MV-4-11 (cell line): ENCODE measurements around the gene CDC42EP4.
A peak's percentile ranks its signal among the peaks of the same experiment; 100 is the strongest.

Experiments used
- DNase-seq: peaks from one replicate; lab custom pipeline; 2025; lab: John Stamatoyannopoulos, UW

The CDC42EP4 gene

DNA sequence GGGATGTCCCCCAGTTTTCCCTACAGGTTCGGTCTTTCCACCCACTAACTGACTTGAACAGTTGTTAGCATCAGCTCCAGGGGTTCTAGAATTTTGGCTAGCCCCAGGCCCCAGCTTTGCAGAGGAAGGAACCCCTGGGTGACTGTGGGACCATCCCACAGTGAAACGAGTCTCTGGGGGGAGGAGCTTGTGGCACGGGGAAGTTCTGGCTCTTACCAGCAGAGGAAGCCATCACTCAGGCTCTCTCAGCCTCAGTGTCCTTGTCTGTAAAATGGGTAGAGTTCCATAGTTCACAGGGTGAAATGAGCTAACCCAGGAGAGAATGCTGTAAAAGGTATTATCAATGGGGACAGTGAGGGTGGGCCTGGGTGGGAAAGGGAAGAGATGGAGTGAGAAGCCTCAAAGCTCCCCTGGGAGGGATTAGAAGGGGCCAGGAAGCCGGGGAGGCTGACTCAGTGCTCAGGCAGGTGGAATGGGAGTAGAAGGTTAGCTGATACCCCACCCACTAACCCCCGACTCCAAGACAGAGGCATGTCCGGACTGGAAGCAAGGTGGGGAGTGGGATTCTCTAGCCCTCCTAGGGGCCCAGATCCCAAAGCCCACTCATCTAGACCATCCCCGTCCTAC, 30.9 kb upstream of the CDC42EP4 start:
- no peak for DNase-seq

DNA sequence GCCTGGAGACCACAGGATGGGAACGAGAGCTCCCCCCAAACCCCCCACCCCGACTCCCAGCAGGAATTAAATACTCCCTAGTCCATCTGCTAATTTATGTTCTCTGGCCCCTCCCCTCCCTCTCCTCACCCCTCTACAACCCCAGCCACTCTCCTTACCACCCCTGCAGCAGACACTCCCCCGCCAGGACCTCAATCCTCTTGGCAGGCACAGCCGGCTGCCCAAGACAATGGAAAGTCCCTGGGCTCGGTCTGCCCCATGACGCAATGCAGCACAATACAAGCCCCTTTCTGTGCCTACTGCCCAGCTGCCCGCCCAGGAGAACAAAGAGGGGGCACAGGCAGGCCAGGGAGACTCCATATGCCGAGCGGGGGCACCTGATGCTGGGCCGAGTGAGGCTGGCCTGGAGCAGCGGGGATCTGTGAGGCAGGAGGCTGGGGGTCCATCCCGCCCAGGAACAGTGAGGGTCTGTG, 30.3 kb upstream of the CDC42EP4 start:
- peak; percentile 12 for DNase-seq

DNA sequence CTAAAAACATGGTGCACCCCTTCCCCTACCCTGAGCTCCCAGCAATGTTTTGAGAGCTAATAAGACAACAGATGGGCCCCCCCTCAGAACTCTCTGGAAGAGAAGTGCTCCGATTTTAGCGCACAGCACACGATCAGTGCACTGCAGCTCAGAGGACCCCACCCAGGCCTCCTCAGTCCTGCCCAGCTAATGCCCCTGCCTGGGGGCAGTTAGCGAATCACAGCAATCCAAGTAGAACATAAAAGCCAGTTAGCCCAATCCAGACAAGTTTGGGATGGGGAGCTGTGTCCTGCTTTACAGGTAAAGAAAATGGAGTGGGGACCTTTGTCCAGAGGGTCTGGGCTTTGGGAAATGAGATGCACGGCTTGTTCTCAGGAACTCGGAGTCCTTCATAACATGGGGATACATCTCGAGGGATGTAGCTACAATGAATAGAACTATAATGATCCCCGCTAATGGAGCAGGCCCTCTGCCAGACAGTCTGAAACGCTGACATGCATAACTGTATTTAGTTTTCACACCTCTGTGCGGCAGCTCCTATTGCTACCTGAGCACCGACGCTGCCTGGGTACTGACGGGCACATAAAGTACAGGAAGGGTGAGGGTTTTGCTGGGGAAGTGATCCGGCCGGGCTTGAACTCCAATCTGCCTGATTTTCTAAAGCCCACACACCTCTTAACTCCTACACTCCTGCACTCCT, 29.7 kb upstream of the CDC42EP4 start:
- DNase-seq, result no peak

DNA sequence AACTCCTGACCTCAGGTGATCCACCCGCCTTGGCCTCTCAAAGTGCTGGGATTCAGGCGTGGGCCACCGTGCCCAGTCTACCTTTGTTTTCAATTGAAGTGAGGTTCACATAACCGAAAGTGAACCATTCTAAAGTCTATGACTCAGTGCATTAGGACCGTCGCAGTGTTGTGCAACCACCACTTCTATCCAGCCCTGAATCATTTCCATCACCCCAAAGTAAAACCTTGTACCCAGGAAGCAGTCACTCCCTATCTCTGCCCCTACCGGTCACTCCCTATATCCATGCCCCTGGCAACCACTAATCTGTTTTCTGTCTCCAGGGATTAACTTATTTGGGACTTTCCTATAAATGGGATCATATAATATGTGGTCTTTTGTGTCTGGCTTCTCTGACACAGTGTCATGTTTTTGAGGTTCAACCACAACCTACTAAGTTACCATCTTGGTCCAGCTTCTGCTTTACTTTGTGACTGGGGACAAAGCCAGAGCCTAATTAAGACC, 28.3 kb upstream of the CDC42EP4 start:
- DNase-seq, result peak; percentile 91

DNA sequence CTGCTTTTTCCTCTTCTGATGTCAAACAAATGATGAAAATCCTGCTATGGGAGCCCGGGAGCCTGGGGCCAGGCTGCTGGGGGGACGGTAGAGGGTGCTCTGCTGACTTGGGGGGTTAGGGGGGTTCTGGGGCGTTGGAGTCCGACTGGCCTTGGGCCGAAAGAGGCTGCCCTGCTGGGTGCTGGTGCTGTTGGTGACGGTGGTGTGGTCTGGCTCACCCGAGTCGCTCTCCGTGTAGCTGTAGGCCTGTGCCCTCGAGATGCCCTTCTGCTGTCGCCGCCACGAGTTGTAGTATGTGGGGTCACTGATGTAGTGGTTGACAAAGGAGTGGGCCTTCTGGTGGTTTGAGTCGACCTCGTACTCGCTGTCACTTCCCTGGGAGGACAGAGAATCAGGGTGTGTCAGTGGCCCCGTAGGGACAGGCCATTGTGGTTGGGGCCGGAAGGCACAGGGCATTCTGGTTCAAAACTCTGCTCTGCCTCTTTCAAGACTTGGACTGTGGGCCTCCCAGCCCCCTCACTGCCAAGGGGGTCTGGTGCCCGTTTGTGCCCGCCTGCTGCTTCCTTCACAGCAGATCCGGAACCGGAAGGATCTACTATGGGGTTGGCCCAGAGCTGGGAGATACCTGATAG, 26.9 kb upstream of the CDC42EP4 start:
- no peak for DNase-seq

DNA sequence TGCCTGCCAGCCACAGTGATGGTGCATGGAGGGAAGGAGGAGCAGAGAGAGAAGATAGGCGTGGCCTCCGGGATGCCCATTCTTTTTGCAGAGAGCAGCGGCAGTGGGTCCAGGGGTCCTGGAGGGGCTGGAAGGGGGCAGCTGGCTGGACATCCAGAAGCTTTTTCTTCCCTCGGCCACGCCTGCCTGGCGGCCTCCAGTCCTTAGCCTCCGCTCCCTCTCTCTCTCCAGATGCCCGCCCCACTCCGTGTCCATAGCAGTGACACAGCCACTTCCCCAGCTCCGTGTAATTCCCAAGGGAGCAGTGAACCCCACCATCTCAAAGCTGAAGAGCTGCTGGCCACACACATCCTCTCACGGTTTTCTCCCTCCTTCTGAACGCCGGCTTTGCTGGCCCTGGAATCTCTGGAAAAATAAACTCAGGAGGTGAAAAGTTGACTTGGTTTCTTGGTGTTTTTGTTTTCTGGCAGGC, 26.3 kb upstream of the CDC42EP4 start:
- DNase-seq, result no peak

DNA sequence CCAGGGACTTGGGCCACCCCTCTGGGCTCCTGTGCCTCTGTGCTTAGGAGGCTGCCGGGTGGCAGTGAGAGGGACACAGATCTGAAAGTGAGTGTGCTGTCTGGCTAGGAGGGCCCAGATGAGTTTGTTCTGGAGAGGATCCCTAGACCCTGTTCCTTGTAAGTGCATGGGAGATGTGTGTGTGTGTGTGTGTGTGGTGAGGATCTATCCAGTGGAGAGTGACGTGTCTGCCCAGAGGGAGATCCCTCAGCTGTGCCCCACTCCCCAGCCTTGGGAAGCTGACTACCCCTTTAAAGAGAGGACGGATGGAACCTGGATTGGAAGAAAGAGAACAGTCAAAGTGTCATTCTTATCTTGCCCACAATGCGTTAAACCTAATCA, 25.5 kb upstream of the CDC42EP4 start:
- no peak for DNase-seq

DNA sequence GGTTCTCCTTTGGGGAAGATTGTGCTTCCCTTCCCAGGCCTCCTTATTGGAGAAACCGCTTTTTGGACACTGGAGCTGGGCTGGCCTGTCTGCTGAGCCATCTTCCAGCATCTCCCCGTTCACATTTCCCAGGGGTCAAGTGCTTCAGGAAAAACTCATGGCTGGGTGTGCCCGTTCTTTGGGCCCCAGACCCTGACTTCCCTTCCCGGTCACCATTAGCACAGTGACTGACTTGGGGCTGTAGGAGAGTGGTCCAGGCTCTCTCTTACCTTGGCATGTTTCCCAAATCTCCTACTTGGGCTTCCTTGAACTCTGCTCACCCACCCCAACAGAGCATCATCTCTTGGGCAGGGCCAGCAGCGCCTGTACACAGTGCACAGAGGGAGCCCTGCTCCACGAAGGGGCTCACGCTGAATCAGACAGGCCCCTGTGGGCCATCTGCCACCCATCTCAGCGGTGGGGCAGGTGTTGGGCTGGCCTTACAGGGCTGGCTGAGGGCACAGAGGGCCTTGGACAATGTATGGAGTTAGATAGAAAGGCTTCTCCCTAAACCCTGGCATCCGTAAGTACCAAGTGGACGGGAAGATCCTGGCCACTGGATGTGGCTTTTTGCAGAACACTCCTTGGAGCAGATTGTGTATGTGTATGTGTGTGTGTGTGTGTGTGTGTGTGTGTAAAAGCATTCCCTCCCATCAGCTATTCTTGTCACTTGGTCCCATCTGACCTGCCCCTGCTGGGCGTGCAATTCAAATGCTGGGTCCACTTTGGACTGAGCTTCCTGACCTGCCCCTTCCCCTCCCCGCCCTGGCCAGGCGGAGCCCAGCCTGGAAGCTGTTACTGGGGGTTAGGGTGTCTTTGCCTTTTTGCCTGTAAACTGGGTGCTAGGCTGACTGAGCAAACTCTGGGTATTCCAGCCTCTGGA, 24.9 kb upstream of the CDC42EP4 start:
- no peak for DNase-seq

DNA sequence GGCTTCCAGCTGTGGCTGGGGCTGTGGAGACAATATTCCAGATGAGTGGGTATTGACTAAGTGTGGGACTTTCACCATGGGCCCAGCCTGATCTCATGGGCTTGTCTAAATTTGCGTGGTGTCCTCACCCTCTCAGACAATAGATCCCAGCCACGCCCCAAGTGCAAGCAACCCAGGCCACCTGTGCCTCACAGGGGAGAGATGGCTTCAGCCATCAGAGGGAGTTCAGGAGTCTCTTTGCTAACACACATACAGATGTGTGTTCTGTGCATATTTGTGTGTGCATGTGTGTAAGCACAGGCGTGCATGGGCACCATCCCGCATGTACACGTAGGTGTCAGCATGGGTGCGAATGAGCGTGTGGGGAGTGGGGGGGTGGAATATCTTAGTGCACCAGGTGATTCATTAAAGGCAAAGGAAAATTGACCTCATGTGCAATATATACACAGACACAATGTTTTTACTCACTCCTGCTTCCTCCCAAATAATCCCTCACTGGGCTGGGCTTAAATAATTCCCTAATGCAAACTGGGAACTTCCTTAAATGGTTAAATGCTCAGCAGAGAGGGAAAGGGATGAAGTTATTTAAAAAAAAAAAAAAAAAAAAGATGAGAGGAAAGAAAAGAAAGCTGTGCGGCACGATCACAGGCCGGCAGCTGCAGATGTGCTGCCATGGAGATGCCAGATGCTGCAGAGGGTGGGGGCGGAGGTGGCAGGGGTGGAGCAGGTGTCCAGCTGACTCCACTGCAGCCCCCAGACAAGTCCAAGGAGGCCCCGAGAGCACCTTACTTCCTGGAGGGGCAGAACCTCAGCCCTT, 24.0 kb upstream of the CDC42EP4 start:
- no peak for DNase-seq

DNA sequence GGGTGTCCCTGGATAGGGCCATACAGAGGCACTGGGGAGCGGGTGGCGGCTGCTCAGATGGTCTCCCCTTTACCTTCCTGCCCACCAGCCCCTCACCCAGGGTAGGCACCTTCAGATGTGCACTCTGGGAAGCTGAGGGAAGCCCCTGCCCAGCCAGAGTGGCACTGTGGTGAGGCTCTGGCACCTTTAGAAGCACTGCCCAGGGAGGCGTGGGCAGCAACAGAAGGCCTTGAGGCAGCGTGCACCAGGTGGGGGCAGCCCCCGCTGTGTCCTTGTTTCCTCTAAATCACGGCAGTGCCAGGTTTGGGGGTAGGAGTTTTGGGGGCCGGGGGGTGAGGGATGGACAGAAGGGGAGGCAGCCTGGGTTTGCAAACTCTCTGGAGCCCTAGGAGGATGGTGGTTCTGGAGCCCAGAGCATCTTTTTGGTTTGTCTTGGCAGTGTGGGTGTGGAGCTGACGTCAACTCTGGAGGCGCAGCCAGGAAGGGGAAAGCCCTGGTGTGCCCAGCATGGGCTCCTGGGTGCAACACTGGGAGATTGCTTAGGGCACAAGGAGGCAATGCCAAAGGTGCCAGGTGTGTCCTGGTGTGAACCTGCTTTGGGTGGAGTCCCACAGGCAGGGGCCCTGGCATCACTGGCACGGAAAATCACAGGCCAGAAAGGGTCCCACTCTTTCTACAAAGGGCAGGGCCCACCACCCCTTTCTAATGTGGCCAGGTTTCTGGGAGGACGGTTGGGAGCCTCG, 23.1 kb upstream of the CDC42EP4 start:
- no peak for DNase-seq

DNA sequence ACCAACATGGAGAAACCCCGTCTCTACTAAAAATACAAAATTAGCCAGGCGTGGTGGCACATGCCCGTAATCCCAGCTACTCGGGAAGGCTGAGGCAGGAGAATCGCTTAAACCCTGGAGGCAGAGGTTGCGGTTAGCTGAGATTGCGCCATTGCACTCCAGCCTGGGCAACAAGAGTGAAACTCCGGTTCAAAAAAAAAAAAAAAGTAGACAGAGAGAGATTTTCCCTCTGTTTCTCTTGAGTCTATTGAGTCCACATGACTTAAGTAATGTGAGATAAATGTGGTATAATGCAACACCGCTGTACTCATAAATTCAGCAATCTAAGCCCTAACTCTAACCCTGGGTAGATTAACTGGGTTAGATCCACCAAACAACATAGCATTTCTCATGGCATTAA, 21.6 kb upstream of the CDC42EP4 start:
- peak; percentile 84 for DNase-seq

DNA sequence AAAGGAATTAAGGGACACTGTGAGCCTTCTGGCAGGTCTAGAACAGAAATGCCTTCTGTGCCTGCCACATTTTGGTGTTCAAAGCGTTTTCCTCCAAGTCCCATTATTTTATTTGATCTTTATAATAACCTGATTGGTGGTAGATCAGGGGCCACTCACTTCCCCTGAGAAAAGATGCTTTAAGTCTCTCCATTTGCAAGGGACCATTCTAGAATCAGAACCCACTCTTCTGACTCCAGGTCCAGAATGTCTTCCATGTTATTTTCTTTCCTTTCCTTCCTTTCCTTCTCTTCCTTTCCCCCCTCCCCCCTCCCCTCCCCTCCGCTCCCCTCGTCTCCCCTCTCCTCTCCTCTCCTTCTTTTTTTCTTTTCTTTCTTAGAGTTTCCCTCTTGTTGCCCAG, 19.3 kb upstream of the CDC42EP4 start:
- DNase-seq, result no peak

DNA sequence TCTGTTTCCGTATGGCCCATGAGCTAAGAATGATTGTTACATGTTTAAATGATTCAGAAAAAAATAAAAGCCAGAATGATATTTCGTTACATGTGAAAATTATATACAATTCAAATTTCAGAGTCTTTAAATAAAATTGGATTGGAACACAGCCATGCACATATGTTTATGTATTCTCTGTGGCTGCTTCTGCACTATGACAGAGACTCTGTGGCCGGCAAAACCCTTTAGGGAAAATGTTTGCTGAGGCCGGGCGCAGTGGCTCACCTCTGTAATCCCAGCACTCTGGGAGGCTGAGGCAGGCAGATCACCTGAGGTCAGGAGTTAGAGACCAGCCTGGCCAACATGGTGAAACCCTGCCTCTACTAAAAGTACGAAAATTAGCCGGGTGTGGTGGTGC, 15.9 kb upstream of the CDC42EP4 start:
- no peak for DNase-seq

DNA sequence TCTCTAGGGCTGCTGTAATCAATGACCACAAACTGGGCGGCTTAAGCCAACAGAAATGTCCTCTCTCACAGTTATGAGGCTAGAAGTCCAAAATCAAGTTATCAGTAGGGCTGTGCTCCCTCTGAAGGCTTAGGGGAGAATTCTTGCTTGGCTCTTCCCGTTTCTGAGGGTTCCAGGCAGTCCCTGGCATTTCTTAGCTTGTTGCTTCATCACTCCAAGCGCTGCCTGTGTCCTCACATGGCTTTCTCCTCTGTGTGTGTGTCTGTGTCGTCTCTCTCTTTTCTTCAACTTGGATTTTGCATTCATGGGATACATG, 13.7 kb upstream of the CDC42EP4 start:
- DNase-seq, result peak; percentile 43

DNA sequence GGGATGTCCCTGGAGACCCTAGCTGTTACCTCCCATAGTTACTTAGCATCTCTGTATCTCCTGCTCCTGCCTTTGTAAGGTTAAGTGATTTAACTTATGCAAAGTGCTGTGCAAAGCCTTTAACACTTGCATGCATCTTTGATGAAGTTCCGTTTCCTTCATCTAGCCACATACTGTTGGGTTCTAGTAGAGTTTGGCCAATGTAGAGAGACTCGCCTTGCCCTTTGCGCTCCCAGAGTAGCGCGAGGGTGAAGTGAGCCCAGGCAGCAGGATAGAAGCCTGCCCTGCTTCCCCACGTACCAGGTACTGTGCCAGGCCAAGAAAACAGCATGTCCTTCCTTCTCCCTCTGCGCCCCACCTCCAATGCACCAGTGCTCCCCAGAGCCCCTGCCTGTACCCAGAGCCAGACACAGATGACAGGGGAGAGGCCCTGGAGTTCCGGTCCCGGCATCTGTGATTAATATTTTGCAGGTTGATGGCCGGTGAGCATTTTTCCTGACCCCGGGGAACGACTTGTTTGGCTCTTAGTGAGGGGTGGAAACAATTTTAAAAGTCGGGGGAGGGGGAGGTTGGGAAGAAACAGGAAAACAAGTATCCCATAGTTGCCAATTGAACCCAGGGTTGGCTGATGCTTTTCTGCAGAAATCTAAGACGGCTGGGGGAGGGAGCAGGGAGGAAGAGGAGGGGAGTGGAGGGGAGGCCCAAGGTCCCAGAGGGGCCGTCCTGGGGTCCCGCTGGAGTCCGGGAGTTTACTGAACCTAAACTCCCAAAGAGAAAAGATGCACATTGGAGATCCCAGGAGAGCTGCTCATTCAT, 13.1 kb upstream of the CDC42EP4 start:
- DNase-seq, result no peak

DNA sequence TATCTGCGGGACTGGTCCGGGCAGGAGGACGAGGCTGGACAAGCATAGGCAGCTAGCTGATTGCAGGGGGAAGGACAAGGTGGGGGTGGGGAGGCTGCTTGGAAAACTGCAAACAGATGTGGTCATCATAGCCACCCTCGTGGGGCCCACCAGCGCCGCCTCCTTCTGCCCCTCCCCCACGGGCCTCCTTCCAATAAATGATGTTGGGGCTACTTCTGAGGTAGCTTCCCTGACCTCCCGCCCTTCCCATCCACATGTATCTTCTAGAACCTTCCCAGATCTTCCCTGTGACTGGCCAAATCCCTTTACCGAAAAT, 12.3 kb upstream of the CDC42EP4 start:
- no peak for DNase-seq

DNA sequence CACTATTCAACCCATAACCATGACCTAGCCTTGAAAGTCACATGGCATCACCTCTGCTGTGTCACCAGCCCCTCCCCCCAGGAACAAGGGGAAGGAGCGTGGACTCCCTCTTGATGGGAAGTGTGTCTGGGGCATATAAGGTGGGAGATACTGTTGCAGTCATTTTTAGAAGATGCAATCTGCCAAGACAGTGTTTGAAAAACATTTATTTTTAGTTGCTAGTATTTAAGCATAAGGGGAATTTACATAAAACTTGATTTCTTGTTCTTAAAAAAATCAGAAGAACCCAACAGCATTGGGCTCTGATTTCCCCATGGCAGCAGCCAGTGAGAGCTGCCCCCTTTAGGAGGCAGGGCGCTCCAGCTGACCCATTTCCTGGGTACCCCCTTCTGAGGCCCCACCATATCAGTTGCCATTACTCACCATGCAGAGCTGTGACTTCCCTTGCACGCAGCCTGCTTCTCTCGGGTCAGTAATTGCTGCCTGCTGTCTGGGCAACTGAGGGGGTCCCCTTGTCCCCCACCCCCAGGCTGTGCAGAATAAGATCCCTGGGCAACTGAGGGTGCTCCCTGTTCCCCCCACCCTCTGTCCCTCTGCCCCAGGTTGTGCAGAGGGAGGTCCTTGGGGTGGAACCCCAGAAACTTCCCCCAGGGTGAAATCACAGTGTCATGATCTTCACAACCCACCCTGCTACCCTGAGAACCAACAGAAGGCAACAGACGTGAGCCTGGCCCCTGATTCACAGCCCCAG, 11.8 kb upstream of the CDC42EP4 start:
- DNase-seq, result no peak

DNA sequence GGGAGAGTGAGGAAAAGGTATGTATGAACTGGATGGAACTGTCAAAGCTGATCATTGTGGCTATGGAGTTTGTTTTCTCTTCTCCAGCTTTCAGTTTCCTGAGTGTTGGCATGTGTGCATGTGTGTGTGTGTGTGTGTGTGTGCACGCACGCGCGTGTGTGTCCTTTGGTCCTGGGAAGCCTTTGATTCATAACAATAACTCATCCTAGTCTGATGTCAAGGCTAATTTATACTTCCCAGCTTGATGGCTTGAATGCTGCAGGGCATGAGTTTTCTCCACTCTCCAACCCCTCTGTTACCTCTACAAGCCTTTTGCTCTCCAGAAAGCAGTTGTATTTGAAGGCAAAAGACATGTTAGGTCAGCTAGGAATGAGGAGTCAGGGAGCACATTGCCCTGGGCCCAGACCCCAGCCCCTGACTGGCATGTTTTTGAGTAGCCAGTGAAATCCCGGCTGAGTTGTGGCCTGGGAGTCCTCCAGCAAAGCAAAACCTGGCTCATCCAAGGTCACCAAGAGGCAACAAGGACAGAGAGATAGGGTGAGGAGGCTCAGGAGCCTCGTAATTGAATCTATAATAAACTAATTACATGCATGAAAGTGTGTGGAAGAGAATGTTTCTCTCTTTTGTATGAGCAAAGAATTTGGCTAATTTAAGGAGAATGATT, 8.9 kb upstream of the CDC42EP4 start:
- no peak for DNase-seq

DNA sequence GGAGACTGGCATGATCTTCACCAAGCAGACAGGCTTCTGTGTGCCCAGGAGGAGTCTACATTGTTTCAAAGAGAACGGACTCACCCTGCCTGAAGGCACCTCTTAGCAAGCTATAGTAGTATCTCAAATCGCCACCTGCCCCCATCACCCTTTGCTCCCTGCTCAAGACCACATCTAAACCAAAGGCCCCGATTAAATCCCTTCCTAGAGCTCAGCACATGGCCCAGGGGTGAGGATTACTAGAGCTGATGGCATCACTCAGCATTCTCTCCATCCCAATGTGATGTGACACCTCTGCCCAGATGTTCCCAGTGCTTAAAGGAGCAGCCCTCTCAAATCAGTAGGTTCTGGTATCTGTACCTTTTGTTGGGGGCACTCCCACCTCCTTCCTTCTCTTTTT, 8.0 kb upstream of the CDC42EP4 start:
- DNase-seq, result no peak
